ENCODE measurements around the gene ZNF891. TPM values are rescaled to one million over a fixed set of nuclear protein-coding genes. Genes with fewer than 3 reads are reported as not detected.

ZNF891 gene
- total and polyA plus RNA-seq, 2 of the 13 experiments (the other 11 are each of a cell fraction or from before 2014, with no cell fraction given): 1.3 to 2.1 TPM

DNA sequence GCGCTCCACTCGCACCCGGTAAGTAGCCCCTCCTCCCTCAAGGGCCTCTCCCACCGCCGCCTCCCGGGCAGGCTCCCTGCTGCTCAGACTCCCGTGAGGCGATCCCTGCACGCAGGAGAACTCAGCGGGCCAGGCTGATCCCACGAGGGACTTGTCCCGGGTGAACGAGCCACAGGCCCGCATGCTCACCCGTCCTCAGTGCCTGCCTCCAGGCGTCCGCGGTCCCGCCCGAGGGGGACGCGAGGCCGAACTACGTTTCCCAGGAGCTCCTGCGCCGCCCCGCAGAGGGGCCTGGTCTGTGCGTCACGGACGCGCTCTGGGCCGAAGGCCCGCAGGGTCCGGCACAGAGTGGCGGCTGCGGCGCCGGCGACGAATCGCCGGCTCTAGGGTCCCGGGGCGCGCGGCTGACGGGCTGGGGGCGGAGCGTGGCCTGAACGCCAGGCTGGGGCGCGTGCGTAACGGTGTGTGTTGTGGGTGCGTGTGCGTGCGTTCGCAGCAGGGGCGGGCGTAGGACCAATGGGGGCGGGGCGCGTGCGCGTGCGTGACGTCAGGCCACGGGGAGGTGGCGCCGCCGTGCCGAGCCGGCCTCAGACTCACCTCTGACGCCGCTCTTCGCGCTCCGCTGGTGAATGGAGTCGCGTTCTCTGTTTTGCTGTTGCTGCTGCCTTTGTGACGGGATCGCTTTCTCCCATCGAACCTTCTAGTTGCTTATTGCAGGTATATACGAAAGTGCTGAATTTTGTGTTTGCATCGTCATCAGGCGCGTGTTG is at the start of gene ZNF891, which contains the start of gene ZNF10 (continued):
- TF ChIP-seq MEIS1 (CRISPR knock-in tag; IDR thresholded peaks at IDR 0.05; ENCODE audit: borderline replicate concordance): no peak
- TF ChIP-seq EZH2 (conservative IDR thresholded peaks at IDR 0.05; ENCODE audit: low read depth, low read length): no peak
- no peak for TF ChIP-seq REXO4 (CRISPR knock-in tag; IDR thresholded peaks at IDR 0.05; ENCODE audit: borderline replicate concordance)
- TF ChIP-seq, protein P1, sequence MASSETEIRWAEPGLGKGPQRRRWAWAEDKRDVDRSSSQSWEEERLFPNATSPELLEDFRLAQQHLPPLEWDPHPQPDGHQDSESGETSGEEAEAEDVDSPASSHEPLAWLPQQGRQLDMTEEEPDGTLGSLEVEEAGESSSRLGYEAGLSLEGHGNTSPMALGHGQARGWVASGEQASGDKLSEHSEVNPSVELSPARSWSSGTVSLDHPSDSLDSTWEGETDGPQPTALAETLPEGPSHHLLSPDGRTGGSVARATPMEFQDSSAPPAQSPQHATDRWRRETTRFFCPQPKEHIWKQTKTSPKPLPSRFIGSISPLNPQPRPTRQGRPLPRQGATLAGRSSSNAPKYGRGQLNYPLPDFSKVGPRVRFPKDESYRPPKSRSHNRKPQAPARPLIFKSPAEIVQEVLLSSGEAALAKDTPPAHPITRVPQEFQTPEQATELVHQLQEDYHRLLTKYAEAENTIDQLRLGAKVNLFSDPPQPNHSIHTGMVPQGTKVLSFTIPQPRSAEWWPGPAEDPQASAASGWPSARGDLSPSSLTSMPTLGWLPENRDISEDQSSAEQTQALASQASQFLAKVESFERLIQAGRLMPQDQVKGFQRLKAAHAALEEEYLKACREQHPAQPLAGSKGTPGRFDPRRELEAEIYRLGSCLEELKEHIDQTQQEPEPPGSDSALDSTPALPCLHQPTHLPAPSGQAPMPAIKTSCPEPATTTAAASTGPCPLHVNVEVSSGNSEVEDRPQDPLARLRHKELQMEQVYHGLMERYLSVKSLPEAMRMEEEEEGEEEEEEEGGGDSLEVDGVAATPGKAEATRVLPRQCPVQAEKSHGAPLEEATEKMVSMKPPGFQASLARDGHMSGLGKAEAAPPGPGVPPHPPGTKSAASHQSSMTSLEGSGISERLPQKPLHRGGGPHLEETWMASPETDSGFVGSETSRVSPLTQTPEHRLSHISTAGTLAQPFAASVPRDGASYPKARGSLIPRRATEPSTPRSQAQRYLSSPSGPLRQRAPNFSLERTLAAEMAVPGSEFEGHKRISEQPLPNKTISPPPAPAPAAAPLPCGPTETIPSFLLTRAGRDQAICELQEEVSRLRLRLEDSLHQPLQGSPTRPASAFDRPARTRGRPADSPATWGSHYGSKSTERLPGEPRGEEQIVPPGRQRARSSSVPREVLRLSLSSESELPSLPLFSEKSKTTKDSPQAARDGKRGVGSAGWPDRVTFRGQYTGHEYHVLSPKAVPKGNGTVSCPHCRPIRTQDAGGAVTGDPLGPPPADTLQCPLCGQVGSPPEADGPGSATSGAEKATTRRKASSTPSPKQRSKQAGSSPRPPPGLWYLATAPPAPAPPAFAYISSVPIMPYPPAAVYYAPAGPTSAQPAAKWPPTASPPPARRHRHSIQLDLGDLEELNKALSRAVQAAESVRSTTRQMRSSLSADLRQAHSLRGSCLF (CRISPR knock-in tag; IDR thresholded peaks at IDR 0.05; ENCODE audit: borderline replicate concordance): peak; percentile 62; the same call in 1 of the 2 replicates
- TF ChIP-seq, protein P2, sequence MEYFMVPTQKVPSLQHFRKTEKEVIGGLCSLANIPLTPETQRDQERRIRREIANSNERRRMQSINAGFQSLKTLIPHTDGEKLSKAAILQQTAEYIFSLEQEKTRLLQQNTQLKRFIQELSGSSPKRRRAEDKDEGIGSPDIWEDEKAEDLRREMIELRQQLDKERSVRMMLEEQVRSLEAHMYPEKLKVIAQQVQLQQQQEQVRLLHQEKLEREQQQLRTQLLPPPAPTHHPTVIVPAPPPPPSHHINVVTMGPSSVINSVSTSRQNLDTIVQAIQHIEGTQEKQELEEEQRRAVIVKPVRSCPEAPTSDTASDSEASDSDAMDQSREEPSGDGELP (IDR thresholded peaks at IDR 0.05; ENCODE audit: borderline replicate concordance, low read depth): no peak; the same call in 1 of the 2 replicates
- 0 out of 2 replicates have a peak, but pooled peaks have one; percentile 24 for TF ChIP-seq ZNF225 (CRISPR knock-in tag; IDR thresholded peaks at IDR 0.05)
- no peak for TF ChIP-seq ZNF329 (CRISPR knock-in tag; IDR thresholded peaks at IDR 0.05; ENCODE audit: low read depth)
- TF ChIP-seq AGO1 (IDR thresholded peaks at IDR 0.05; ENCODE audit: low read depth, low read length, poor library complexity, severe bottlenecking): no peak
- TF ChIP-seq ZNF768 (CRISPR knock-in tag; IDR thresholded peaks at IDR 0.05): peak; percentile 59; the same call in 1 of the 2 replicates
- peak; percentile 40; the same call in 1 of the 2 replicates for TF ChIP-seq SMYD3 (CRISPR knock-in tag; IDR thresholded peaks at IDR 0.05)
- no peak for TF ChIP-seq AGO2 (optimal IDR thresholded peaks at IDR 0.05; ENCODE audit: low read depth, low read length)
- peak; percentile 72; the same call in 1 of the 2 replicates for TF ChIP-seq NFATC3 (CRISPR knock-in tag; IDR thresholded peaks at IDR 0.05)
- no peak for TF ChIP-seq MIXL1 (CRISPR knock-in tag; IDR thresholded peaks at IDR 0.05)
- TF ChIP-seq ZNF24 (IDR thresholded peaks at IDR 0.05): no peak
- no peak for TF ChIP-seq KLF15 (CRISPR knock-in tag; IDR thresholded peaks at IDR 0.05; ENCODE audit: borderline replicate concordance)
- TF ChIP-seq RBAK (CRISPR knock-in tag; IDR thresholded peaks at IDR 0.05): 0 out of 2 replicates have a peak, but pooled peaks have one; percentile 31
- TF ChIP-seq, protein P3, sequence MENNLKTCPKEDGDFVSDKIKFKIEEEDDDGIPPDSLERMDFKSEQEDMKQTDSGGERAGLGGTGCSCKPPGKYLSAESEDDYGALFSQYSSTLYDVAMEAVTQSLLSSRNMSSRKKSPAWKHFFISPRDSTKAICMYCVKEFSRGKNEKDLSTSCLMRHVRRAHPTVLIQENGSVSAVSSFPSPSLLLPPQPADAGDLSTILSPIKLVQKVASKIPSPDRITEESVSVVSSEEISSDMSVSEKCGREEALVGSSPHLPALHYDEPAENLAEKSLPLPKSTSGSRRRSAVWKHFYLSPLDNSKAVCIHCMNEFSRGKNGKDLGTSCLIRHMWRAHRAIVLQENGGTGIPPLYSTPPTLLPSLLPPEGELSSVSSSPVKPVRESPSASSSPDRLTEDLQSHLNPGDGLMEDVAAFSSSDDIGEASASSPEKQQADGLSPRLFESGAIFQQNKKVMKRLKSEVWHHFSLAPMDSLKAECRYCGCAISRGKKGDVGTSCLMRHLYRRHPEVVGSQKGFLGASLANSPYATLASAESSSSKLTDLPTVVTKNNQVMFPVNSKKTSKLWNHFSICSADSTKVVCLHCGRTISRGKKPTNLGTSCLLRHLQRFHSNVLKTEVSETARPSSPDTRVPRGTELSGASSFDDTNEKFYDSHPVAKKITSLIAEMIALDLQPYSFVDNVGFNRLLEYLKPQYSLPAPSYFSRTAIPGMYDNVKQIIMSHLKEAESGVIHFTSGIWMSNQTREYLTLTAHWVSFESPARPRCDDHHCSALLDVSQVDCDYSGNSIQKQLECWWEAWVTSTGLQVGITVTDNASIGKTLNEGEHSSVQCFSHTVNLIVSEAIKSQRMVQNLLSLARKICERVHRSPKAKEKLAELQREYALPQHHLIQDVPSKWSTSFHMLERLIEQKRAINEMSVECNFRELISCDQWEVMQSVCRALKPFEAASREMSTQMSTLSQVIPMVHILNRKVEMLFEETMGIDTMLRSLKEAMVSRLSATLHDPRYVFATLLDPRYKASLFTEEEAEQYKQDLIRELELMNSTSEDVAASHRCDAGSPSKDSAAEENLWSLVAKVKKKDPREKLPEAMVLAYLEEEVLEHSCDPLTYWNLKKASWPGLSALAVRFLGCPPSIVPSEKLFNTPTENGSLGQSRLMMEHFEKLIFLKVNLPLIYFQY (CRISPR knock-in tag; IDR thresholded peaks at IDR 0.05; ENCODE audit: borderline replicate concordance): peak; percentile 97; the same call in 1 of the 2 replicates

Measured in HepG2 (cell line).